Fibroblast of the aortic adventitia (primary cell): ENCODE data around the gene PCLO. TPM values are rescaled to one million over a fixed set of nuclear protein-coding genes. Genes with fewer than 3 reads are reported as not detected.

Experiments
- DNase-seq: peaks from one replicate; pipeline ENCODE4 v3.0.0-alpha.2; 2010; ENCODE audit warnings: low read depth
- H3K4me3 ChIP-seq: 2 replicates; pipeline ENCODE4 v1.5.1; 2011; ENCODE audit warnings: low read depth, mild to moderate bottlenecking, control low read depth, low read length, moderate library complexity
- total RNA-seq: library from RNA; depleted of rRNA; stranded (reverse); fragments of >200 nt; gene quantifications from 2 replicates; pipeline ENCODE4 v1.2.3, GENCODE V29; 2012; ENCODE audit warnings: low replicate concordance
- TF ChIP-seq, protein P1 (sequence below): IDR thresholded peaks from 2 replicates; pipeline ENCODE4 v1.5.1; 2011; ENCODE audit warnings: mild to moderate bottlenecking, low read length, control low read depth, inconsistent platforms; ENCODE audit not compliant: insufficient read depth

Gene PCLO
- total RNA-seq, 1 donor: 0.36 TPM

- no peak overlapping the region for H3K4me3 ChIP-seq
- peak; percentile 49 for DNase-seq
- TF ChIP-seq, protein P1, sequence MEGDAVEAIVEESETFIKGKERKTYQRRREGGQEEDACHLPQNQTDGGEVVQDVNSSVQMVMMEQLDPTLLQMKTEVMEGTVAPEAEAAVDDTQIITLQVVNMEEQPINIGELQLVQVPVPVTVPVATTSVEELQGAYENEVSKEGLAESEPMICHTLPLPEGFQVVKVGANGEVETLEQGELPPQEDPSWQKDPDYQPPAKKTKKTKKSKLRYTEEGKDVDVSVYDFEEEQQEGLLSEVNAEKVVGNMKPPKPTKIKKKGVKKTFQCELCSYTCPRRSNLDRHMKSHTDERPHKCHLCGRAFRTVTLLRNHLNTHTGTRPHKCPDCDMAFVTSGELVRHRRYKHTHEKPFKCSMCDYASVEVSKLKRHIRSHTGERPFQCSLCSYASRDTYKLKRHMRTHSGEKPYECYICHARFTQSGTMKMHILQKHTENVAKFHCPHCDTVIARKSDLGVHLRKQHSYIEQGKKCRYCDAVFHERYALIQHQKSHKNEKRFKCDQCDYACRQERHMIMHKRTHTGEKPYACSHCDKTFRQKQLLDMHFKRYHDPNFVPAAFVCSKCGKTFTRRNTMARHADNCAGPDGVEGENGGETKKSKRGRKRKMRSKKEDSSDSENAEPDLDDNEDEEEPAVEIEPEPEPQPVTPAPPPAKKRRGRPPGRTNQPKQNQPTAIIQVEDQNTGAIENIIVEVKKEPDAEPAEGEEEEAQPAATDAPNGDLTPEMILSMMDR: no peak
Observed at GRCh38 chr7:83178796-83179195, 16.1 kb upstream of the PCLO start.

DNA sequence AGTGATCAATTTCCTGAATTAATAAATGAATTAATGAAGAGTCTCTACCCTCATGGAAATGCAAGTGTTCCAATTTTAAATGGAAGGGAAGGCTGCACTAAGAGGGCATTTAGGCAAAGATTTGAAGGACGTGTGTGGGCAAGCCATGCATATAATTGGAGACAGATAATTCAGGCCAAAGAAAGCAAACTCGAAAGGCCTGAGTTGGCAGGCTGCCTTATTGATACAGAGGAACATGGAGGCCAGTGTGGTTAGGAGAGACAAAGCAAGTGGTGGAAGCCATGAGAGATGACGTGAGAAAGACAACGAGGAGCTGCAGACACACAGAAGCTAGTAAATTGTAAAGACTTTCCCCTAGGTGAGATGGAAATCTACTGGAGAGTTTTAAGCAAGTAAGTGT, 15.4 kb upstream of the PCLO start:
- no peak overlapping the region for H3K4me3 ChIP-seq
- TF ChIP-seq, protein P1: no peak
- DNase-seq: peak; percentile 8

GRCh38 chr7:83173664-83174063, 11.0 kb upstream of the PCLO start:
- no peak for DNase-seq
- TF ChIP-seq, protein P1: no peak
- H3K4me3 ChIP-seq: no peak overlapping the region

DNA sequence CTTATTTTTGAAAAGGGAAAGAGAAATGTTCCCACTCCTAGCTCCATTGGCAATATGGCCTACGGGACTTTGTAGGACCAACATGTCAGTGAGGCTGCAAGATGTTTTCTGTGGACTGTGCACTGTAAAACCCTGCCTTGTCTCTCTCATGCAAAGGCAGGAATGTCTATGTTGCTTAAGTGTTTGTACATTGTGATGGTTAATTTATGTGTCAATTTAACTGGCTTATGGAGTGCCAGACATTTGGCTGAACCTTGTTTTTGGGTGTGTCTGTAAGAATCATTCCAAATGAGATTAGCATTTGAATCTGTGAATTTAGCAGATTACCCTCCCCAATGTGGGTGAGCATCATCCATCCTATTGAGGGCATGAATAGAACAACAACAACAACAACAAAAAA, 4.1 kb upstream of the PCLO start:
- DNase-seq: no peak
- TF ChIP-seq, protein P1: no peak
- no peak overlapping the region for H3K4me3 ChIP-seq

DNA sequence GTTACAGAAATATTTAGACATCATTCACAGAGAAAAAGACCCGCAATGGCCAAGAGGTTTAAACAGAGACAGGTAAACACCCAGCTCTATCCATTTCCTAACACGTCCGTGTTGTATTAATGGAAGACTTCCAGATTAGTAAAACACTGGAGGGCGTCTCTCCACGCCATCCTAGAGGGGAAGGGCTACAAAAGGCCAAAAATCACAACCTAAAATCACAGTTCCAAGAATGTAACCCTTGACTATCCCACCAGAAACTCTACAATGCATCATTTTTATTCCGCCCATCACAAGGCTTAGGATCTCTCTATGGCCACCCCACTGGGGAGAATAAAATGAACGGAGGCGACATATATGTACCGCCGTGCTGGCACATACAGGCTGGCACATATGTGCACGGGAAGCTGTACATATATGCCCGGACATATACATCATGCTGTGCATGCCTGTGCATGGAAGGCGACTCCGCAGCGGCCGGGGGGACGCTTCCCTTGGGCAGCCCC, 734 bp downstream of the PCLO start:
- TF ChIP-seq, protein P1: no peak
- peak overlapping the region; percentile 62 for H3K4me3 ChIP-seq
- DNase-seq: no peak

DNA sequence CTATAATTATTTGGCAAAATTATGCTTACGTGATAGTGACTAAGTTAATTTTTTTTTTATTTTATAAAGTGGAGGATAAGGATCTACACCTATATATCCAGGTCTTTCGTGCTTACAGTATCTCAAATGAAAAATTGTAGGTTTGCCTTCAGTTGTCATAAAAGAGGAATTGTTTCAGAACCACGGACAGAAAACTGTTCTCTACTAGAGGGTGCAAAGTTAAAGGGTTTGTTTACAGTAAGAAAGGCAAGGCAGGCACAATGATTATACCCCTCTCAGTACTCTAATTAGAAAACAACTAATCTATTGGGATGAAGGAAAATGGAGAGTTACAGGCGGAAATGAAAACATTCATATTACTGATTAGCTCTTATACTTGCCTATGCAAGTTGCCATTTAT, 1.5 kb downstream of the PCLO start:
- DNase-seq: no peak
- H3K4me3 ChIP-seq: no peak overlapping the region
- TF ChIP-seq, protein P1: no peak

GRCh38 chr7:83159731-83160130, 3.0 kb downstream of the PCLO start:
- DNase-seq: no peak
- TF ChIP-seq, protein P1: no peak
- no peak overlapping the region for H3K4me3 ChIP-seq
